Osteocyte (in vitro differentiated cells): ENCODE results near the gene CLIC3. TPM values are rescaled to one million over a fixed set of nuclear protein-coding genes. Genes with fewer than 3 reads are reported as not detected.

Experiments
- DNase-seq: peaks from one replicate; pipeline ENCODE4 v3.0.0; 2021; ENCODE audit warnings: mixed read lengths; ENCODE audit not compliant: unreplicated experiment; ENCODE audit errors: extremely low spot score
- H3K27ac Mint-ChIP-seq: one replicate; pipeline ENCODE4 v1.8.0; 2021; ENCODE audit warnings: mild to moderate bottlenecking, mixed read lengths; ENCODE audit not compliant: unreplicated experiment
- H3K27me3 Mint-ChIP-seq: one replicate; pipeline ENCODE4 v1.8.0; 2021; ENCODE audit warnings: mixed read lengths; ENCODE audit not compliant: unreplicated experiment
- H3K36me3 Mint-ChIP-seq: one replicate; pipeline ENCODE4 v1.8.0; 2021; ENCODE audit warnings: mixed read lengths; ENCODE audit not compliant: unreplicated experiment
- H3K4me1 Mint-ChIP-seq: one replicate; pipeline ENCODE4 v1.8.0; 2021; ENCODE audit warnings: mixed read lengths; ENCODE audit not compliant: unreplicated experiment
- H3K4me3 Mint-ChIP-seq: one replicate; pipeline ENCODE4 v1.8.0; 2021; ENCODE audit warnings: mild to moderate bottlenecking, moderate library complexity, mixed read lengths; ENCODE audit not compliant: unreplicated experiment
- H3K9me3 Mint-ChIP-seq: one replicate; pipeline ENCODE4 v1.8.0; 2021; ENCODE audit warnings: mixed read lengths; ENCODE audit not compliant: unreplicated experiment
- CTCF ChIP-seq: fragments of 200-600 bp; sonication (generic); IDR thresholded peaks from 2 replicates; pipeline ENCODE4 v1.5.0; 2021; ENCODE audit warnings: antibody characterized with exemption, mild to moderate bottlenecking, moderate library complexity
- total RNA-seq: library from RNA; stranded (reverse); gene quantifications from 2 replicates; pipeline ENCODE4 v1.2.1, GENCODE V29; 2021

Gene CLIC3
- total RNA-seq, 1 donor from 2014 or later = not detected

GRCh38 chr9:136977649-136978072 is 18.7 kb downstream of the CLIC3 start:
- no peak for DNase-seq
- no peaks in the 10 kb centered on the region for H3K27me3 Mint-ChIP-seq
- peaks cover 4% of the 10 kb centered on the region for H3K4me1 Mint-ChIP-seq
- no peaks in the 10 kb centered on the region for H3K9me3 Mint-ChIP-seq
- no peaks in the 10 kb centered on the region for H3K36me3 Mint-ChIP-seq
- peak overlapping the region; percentile 58 for H3K4me3 Mint-ChIP-seq
- no peak overlapping the region for H3K27ac Mint-ChIP-seq
- no peak for TF ChIP-seq CTCF

GRCh38 chr9:136977223-136977622 is 19.1 kb downstream of the CLIC3 start, which contains the start of gene PTGDS:
Gene PTGDS, plus strand, starts transcription at chr9:136977504. Its CDS starts 75 bp downstream, at chr9:136977579.
- no peak for TF ChIP-seq CTCF
- peaks cover 4% of the 10 kb centered on the region for H3K4me1 Mint-ChIP-seq
- H3K27ac Mint-ChIP-seq = no peak within 1 kb of the TSS
- no peaks in the 10 kb centered on the region for H3K27me3 Mint-ChIP-seq
- no peak for DNase-seq
- no peaks in the 10 kb centered on the region for H3K36me3 Mint-ChIP-seq
- no peaks in the 10 kb centered on the region for H3K9me3 Mint-ChIP-seq
- H3K4me3 Mint-ChIP-seq = peak within 1 kb of the TSS; percentile 58

- no peaks in the 10 kb centered on the region for H3K27me3 Mint-ChIP-seq
- no peaks in the 10 kb centered on the region for H3K9me3 Mint-ChIP-seq
- H3K4me3 Mint-ChIP-seq = no peak overlapping the region
These were observed 20.7 kb downstream of the CLIC3 start for GRCh38 chr9:136975644-136976043.

GRCh38 chr9:136974817-136975535 is 21.4 kb downstream of the CLIC3 start:
- no peak for DNase-seq
- no peaks in the 10 kb centered on the region for H3K27me3 Mint-ChIP-seq
- no peaks in the 10 kb centered on the region for H3K9me3 Mint-ChIP-seq
- H3K27ac Mint-ChIP-seq = no peak overlapping the region
- H3K4me1 Mint-ChIP-seq = peaks cover 4% of the 10 kb centered on the region
- no peak for TF ChIP-seq CTCF
- H3K36me3 Mint-ChIP-seq = no peaks in the 10 kb centered on the region
- H3K4me3 Mint-ChIP-seq = no peak overlapping the region

More at GRCh38 chr9:136975644-136976043, 20.7 kb downstream of the CLIC3 start:
- no peak overlapping the region for H3K27ac Mint-ChIP-seq
- H3K36me3 Mint-ChIP-seq = no peaks in the 10 kb centered on the region
- H3K4me1 Mint-ChIP-seq = peaks cover 4% of the 10 kb centered on the region
- TF ChIP-seq CTCF = no peak
- no peak for DNase-seq

GRCh38 chr9:136973618-136974617 is 22.4 kb downstream of the CLIC3 start:
- Mint-ChIP-seq H3K4me3 (no peak overlapping the region), H3K27me3 (no peaks in the 10 kb centered on the region), H3K9me3 (no peaks in the 10 kb centered on the region), H3K36me3 (no peaks in the 10 kb centered on the region), H3K27ac (no peak overlapping the region), H3K4me1 (peaks cover 4% of the 10 kb centered on the region)
- DNase-seq = no peak
- TF ChIP-seq CTCF = no peak
